BE2C (cell line): ENCODE results near the gene ZNF587.
"Not testable (repeated sequence)": the region's sequence is repeated elsewhere in the genome, so short reads cannot be mapped to it uniquely, and the experiment has no call there.

Experiments used
- DNase-seq: peaks from one replicate; pipeline ENCODE4 v3.0.0-alpha.2; 2020
- H3K27me3 ChIP-seq: fragments of 250-450 bp; sonication (Bioruptor Pico); 2 replicates; pipeline ENCODE4 v1.5.1; 2020; ENCODE audit warnings: mild to moderate bottlenecking
- H3K36me3 ChIP-seq: fragments of 250-450 bp; sonication (Bioruptor Pico); 2 replicates; pipeline ENCODE4 v1.5.1; 2020; ENCODE audit warnings: mild to moderate bottlenecking
- H3K4me1 ChIP-seq: fragments of 250-450 bp; sonication (Bioruptor Pico); 2 replicates; pipeline ENCODE4 v1.5.1; 2020
- H3K4me3 ChIP-seq: 2 replicates; pipeline ENCODE4 v1.5.1; 2011; ENCODE audit warnings: low read depth, low read length
- H3K9me3 ChIP-seq: fragments of 250-450 bp; sonication (Bioruptor Pico); 2 replicates; pipeline ENCODE4 v1.5.1; 2020
- TF ChIP-seq, protein P1 (sequence below): IDR thresholded peaks from 2 replicates; pipeline ENCODE4 v1.5.1; 2012; ENCODE audit warnings: mild to moderate bottlenecking, low read depth, low read length

Gene ZNF587

DNA sequence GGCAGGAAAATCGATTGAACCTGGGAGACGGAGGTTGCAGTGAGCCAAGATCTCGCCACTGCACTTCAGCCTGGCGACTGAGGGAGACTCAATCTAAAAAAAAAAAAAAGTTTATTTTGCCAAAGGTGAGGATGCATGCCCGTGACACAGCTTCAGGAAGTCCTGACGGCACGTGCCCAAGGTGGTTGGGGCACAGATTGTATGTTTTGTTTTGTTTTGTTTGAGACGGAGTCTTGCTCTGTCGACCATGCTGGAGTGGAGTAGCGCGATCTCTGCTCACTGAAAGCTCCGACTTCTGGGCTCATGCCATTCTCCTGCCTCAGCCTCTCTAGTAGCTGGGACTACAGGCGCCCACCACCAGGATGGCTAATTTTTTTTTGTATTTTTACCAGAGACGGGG lies 31.7 kb upstream of the ZNF587 start:
- DNase-seq = no peak
- Histone ChIP-seq H3K4me1 (no peaks in the 10 kb centered on the region), H3K9me3 (no peaks in the 10 kb centered on the region), H3K36me3 (peaks cover 10% of the 10 kb centered on the region), H3K4me3 (no peak overlapping the region), H3K27me3 (no peaks in the 10 kb centered on the region)
- TF ChIP-seq, protein P1, sequence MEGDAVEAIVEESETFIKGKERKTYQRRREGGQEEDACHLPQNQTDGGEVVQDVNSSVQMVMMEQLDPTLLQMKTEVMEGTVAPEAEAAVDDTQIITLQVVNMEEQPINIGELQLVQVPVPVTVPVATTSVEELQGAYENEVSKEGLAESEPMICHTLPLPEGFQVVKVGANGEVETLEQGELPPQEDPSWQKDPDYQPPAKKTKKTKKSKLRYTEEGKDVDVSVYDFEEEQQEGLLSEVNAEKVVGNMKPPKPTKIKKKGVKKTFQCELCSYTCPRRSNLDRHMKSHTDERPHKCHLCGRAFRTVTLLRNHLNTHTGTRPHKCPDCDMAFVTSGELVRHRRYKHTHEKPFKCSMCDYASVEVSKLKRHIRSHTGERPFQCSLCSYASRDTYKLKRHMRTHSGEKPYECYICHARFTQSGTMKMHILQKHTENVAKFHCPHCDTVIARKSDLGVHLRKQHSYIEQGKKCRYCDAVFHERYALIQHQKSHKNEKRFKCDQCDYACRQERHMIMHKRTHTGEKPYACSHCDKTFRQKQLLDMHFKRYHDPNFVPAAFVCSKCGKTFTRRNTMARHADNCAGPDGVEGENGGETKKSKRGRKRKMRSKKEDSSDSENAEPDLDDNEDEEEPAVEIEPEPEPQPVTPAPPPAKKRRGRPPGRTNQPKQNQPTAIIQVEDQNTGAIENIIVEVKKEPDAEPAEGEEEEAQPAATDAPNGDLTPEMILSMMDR = no peak

GRCh38 chr19:57818378-57818777 lies 31.3 kb upstream of the ZNF587 start:
- Histone ChIP-seq H3K4me3 (no peak overlapping the region), H3K9me3 (no peaks in the 10 kb centered on the region), H3K27me3 (no peaks in the 10 kb centered on the region), H3K36me3 (peaks cover 13% of the 10 kb centered on the region), H3K4me1 (no peaks in the 10 kb centered on the region)
- no peak for DNase-seq
- TF ChIP-seq, protein P1 = no peak

DNA sequence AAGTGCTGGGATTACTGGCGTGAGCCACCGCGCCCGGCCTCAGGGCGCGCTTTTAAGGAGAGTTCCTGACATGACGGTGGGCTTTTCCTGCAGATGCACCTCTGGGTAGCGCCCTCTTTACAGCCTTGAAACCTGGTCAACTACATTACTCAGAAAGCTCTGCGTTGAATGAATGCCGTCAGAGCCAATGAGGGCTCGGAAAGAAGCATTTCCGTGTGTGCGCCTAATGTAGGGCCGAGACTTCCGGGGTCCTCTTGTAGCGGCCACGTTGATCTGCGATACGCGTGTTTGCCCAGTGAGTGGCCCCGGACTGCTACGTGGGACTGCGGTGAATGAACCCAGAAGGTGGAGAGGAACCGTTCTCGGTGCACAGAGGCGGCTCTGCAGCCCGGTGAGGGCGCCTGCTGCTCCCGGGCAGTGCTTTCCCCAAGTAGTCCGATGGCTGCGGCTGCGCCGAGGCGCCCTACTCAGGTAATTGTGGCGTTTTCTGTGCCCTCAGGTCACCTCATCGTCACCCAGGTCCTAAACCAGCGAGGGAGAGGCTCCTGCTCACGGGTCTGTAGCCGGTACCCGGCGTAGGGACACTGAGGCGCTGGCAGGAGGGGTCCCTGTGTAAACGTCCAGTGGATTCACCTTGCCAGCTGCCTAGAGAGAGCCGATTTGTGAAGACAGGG lies 30.0 kb upstream of the ZNF587 start:
- DNase-seq = peak; percentile 87
- Histone ChIP-seq H3K4me1 (no peaks in the 10 kb centered on the region), H3K9me3 (no peaks in the 10 kb centered on the region), H3K36me3 (peaks cover 25% of the 10 kb centered on the region), H3K4me3 (peak overlapping the region; percentile 99), H3K27me3 (no peaks in the 10 kb centered on the region)
- TF ChIP-seq, protein P1 = peak; percentile 20

DNA sequence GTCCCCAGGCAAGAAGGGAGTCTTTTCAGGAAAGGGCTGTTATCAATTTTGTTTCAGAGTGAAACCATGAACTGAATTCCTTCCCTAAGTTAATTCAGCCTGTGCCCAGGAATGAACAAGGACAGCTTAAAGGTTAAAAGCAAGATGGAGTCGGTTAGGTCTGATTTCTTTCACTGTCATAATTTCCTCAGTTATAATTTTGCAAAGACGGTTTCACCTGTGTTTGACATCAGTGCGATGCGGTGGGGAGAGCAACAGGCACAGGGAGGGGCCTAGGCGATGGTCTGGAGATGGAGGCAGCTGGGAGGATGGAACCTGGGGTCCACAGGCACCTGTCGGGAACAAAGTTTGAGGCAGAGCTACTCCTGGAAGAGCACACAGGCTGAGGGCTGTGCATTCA lies 29.1 kb upstream of the ZNF587 start:
- TF ChIP-seq, protein P1 = no peak
- Histone ChIP-seq H3K4me3 (peak overlapping the region; percentile 99), H3K36me3 (peaks cover 26% of the 10 kb centered on the region), H3K4me1 (no peaks in the 10 kb centered on the region), H3K27me3 (no peaks in the 10 kb centered on the region), H3K9me3 (no peaks in the 10 kb centered on the region)
- DNase-seq = no peak

- not testable (repeated sequence) for H3K4me1 ChIP-seq, H3K27me3 ChIP-seq, DNase-seq, H3K9me3 ChIP-seq
- peak overlapping the region; percentile 99; the same call in 1 of the 2 replicates for H3K4me3 ChIP-seq
- peaks cover 28% of the 10 kb centered on the region for H3K36me3 ChIP-seq
Measured at GRCh38 chr19:57821095-57821494, 28.6 kb upstream of the ZNF587 start.

GRCh38 chr19:57821501-57821900 lies 28.2 kb upstream of the ZNF587 start:
- not testable (repeated sequence) for H3K9me3 ChIP-seq, H3K4me1 ChIP-seq, H3K27me3 ChIP-seq, H3K4me3 ChIP-seq, DNase-seq
- peaks cover 32% of the 10 kb centered on the region for H3K36me3 ChIP-seq

DNA sequence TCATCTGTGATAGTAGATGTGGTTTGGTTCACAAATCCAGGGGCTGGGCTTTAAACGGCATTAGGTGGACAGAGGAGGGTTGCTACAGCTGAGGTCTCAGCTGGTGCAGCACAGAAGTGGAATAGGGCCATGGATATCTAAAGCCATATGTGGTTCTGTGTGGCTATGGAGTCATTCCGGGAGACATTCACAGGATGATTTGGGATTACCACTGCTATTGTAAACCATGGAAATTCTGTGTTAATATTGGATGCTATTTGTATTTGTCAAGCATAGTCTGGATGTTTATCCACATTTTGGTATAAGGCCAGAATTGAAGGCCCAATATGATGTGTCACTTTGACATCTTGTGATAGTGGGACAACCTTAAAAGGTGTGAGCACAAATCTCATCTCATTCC lies 26.5 kb upstream of the ZNF587 start:
- not testable (repeated sequence) for H3K4me1 ChIP-seq, H3K9me3 ChIP-seq, H3K27me3 ChIP-seq, H3K4me3 ChIP-seq, DNase-seq
- peaks cover 32% of the 10 kb centered on the region for H3K36me3 ChIP-seq

DNA sequence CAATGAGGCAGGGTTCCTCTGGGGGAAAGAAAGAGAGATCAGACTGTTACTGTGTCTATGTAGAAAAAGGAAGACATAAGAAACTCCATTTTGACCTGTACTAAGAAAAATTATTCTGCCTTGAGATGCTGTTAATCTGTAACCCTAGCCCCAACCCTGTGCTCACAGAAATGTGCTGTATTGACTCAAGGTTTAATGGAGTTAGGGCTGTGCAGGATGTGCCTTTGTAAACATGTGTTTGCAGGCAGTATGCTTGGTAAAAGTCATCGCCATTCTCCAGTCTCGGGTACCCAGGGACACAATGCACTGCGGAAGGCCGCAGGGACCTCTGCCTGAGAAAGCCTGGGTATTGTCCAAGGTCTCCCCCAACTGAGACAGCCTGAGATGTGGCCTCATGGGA lies 26.1 kb upstream of the ZNF587 start:
- not testable (repeated sequence) for H3K27me3 ChIP-seq, DNase-seq, H3K4me3 ChIP-seq, H3K9me3 ChIP-seq, H3K4me1 ChIP-seq
- H3K36me3 ChIP-seq = peaks cover 34% of the 10 kb centered on the region
